ENCODE data around the gene CCNY.

Gene CCNY

GRCh38 chr10:35546824-35547225 is 210.5 kb downstream of the CCNY start:
- in situ Hi-C loops (cut with HindIII; ENCODE audit: low pct_ligation_motif_present, low pct_unique_long_range_greater_than_20kb, low sequenced_read_pairs) = no loop called here
- peak; percentile 70 for DNase-seq

DNA sequence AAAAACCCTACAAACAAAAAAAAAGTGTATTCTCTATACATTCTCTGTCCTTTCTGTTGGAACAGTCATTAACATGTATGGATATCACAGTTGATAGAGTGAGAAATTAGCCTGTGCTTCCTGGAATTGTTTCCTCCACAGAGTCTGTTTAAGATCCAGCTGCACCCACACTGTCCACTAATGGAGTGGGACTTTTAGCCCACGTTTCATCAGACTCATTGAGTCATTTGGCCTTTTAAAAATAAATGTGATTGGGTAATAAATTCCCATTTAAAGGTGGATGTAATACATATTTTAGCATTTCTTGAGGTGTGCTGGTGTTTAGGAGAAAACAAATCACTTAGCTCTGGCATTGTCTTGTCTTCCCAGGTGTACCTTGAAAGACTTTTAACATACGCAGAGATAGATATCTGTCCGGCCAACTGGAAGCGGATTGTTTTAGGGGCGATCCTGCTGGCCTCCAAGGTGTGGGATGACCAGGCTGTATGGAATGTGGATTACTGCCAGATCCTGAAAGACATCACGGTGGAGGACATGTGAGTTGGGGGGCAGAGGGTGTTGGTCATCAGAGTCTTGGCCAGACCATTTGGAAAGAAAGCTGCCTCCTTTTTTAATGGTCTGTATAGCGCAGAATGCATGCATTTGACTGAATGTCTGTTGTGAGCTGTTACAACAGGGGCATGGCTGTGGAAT is 216.5 kb downstream of the CCNY start:
- DNase-seq = peak; percentile 10
- in situ Hi-C loops (cut with HindIII; ENCODE audit: low pct_ligation_motif_present, low pct_unique_long_range_greater_than_20kb, low sequenced_read_pairs) = no loop called here

DNA sequence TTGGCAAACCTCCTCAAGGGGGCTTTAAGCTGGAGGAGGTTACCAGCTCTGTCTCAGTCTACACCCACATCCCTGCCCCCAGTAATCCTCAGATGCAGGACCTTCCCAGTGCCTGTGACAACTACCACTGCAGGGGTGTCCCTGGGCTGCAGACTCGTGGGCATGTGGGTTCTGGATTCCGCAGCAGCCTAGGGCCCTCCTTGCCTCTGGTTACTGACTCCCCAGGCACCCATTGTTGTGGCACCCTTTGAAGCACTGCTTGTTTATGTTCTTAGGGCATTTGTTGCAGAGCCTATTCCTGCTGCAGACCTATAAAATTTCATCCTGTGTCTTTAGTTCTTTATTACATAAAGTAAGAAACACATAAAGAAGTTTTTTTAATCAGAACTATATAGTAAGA is 217.7 kb downstream of the CCNY start:
- in situ Hi-C loops (cut with HindIII; ENCODE audit: low pct_ligation_motif_present, low pct_unique_long_range_greater_than_20kb, low sequenced_read_pairs) = no loop called here

GRCh38 chr10:35554461-35555056 is 218.2 kb downstream of the CCNY start:
- in situ Hi-C loops (cut with HindIII; ENCODE audit: low pct_ligation_motif_present, low pct_unique_long_range_greater_than_20kb, low sequenced_read_pairs) = no loop called here
- DNase-seq = no peak

More for the DNA sequence above, 217.7 kb downstream of the CCNY start:
- no peak for DNase-seq

GRCh38 chr10:35555962-35556930 is 219.9 kb downstream of the CCNY start:
- DNase-seq = peak; percentile 6
- in situ Hi-C loops (cut with HindIII; ENCODE audit: low pct_ligation_motif_present, low pct_unique_long_range_greater_than_20kb, low sequenced_read_pairs) = no loop called here

DNA sequence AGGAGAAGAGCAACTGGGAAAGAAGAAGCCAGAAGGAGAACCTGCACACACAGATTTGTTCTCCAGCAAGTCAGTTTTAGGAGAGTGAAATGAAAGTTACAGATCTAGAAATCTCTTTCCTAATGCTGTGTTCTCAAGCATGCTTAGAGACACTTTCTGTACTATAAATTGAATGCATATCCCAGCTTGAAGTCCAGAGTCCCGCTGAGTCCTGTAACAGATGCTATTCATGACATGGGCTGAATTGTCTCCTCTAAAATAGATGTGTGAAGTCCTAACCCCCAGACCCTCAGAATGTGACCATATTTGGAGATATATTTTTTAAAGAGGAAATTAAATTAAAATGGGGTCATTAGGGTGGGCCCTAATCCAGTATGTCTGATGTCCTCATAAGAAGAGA is 222.0 kb downstream of the CCNY start:
- in situ Hi-C loops (cut with HindIII; ENCODE audit: low pct_ligation_motif_present, low pct_unique_long_range_greater_than_20kb, low sequenced_read_pairs) = no loop called here

DNA sequence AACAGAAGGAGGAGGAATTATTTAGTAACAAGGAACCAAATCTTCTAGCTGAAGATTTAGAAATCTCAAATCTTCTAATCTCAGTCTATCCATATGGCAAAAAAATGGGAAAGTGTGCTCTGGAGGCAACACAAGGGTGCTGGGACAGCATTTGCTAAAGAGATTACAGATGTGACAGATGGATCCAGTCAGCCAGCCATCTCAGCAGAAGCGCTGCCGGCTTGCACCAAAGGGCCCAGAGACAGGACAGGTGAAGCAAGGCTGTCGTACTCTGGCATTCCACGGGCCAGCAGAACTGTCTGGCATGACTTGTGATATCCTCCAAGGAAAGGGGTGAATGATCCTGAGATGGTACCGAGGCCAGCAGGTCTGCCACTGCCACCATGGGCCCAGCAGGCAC is 223.1 kb downstream of the CCNY start:
- in situ Hi-C loops (cut with HindIII; ENCODE audit: low pct_ligation_motif_present, low pct_unique_long_range_greater_than_20kb, low sequenced_read_pairs) = no loop called here
- DNase-seq = no peak

More for the DNA sequence above, 222.0 kb downstream of the CCNY start:
- no peak for DNase-seq

GRCh38 chr10:35561715-35562114 is 225.4 kb downstream of the CCNY start:
- DNase-seq = no peak
- in situ Hi-C loops (cut with HindIII; ENCODE audit: low pct_ligation_motif_present, low pct_unique_long_range_greater_than_20kb, low sequenced_read_pairs) = no loop called here

DNA sequence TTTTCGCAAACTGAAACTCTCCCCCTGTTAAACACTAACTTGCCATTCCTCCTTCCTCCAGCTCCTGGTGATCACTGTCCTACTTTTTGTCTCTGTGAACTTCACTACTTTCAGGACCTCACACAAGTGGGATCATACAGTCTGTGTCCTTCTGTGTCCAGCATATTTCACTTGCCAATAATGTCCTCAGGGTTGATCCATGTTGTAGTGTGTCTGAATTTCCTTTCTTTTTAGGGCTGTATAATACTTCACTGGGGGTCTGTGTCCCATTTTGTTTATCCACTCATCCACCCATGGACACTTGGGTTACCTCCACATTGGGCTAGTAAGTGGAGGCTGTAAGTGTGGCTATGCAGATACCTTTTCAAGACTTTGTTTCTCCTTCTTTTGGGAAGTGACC is 226.1 kb downstream of the CCNY start:
- DNase-seq = no peak
- in situ Hi-C loops (cut with HindIII; ENCODE audit: low pct_ligation_motif_present, low pct_unique_long_range_greater_than_20kb, low sequenced_read_pairs) = no loop called here

DNA sequence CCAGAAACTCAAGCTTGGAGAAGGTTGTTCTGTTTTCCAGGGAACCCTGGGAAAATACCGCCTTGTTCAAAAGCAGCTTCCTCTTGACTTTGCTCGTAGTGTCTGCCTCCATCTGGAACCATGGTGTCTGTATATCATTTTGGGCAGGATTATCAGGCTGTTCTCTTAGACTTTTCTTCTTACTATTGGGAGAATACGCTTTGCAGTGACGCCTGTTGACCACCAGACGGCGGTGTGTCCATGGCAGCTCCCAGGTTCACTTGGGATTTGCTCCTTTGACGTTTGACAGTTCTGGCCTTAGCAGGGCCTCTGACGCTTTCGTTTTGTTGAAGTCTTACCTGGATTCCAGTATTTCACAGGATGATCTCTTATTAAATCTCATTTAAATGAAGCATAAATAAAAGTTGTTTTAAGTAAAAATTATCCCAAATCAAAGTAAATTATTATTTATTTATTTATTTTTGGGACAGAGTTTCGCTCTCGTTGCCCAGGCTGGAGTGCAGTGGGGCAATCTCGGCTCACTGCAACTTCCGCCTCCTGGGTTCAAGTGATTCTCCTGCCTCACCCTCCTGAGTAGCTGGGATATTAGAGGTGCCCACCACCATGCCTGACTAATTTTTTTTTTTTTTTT is 227.1 kb downstream of the CCNY start:
- DNase-seq = peak; percentile 61
- in situ Hi-C loops (cut with HindIII; ENCODE audit: low pct_ligation_motif_present, low pct_unique_long_range_greater_than_20kb, low sequenced_read_pairs) = no loop called here

DNA sequence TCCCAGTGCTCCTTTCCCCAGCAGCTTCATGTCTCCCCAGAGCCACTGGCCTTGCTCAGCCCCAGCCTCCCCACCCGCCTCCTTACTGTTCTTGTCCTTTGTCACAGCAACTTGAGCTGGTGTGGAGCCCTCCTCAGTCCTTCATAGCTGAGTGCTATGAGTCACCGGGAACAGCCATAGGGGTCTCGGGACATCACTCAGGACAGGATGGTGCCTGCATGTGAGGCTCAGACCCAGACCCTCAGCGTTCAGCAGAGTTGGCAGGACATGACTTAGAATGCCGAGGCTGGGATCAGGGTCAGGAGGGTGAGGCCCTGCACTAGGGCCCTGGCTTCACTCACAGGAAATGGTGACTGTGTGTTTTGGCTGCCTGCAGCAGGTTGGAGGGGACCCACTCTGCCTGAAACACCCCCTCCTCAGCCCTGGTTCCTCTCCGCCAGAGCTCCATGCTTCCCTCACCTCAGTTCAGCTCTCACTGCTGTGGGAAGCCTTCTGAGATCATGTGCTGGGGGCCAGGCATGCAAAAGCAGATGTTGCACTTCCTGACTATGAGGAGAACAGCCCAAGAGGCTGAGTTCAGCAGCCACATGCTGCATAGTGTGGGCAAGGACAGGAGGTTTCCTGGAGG is 228.1 kb downstream of the CCNY start:
- in situ Hi-C loops (cut with HindIII; ENCODE audit: low pct_ligation_motif_present, low pct_unique_long_range_greater_than_20kb, low sequenced_read_pairs) = no loop called here
- no peak for DNase-seq

- in situ Hi-C loops (cut with HindIII; ENCODE audit: low pct_ligation_motif_present, low pct_unique_long_range_greater_than_20kb, low sequenced_read_pairs) = no loop called here
- DNase-seq = no peak
Measured at GRCh38 chr10:35565602-35566081, 229.3 kb downstream of the CCNY start.

DNA sequence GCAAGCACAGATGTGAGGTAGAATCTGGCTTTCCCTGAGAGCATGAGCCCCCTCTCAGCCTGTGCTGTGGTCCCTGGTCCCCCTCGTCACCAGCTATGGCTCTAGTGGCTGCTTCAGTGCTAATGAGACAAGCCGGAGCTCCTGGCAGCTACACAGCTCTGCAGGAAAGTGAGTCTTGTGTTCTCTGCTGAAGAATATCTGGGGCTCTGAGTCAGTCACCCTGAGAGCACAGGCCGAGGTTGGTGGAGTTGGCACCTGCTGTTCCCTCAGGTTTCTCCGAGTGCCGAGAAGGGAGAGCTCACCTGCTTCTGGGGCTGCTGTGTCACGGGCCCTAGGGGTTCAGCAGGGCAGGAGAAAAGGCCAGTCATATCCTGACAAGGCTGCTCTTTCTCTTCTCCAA is 231.6 kb downstream of the CCNY start:
- no peak for DNase-seq
- in situ Hi-C loops (cut with HindIII; ENCODE audit: low pct_ligation_motif_present, low pct_unique_long_range_greater_than_20kb, low sequenced_read_pairs) = no loop called here

GRCh38 chr10:35568483-35569015 is 232.2 kb downstream of the CCNY start:
- in situ Hi-C loops (cut with HindIII; ENCODE audit: low pct_ligation_motif_present, low pct_unique_long_range_greater_than_20kb, low sequenced_read_pairs) = no loop called here
- DNase-seq = no peak

DNA sequence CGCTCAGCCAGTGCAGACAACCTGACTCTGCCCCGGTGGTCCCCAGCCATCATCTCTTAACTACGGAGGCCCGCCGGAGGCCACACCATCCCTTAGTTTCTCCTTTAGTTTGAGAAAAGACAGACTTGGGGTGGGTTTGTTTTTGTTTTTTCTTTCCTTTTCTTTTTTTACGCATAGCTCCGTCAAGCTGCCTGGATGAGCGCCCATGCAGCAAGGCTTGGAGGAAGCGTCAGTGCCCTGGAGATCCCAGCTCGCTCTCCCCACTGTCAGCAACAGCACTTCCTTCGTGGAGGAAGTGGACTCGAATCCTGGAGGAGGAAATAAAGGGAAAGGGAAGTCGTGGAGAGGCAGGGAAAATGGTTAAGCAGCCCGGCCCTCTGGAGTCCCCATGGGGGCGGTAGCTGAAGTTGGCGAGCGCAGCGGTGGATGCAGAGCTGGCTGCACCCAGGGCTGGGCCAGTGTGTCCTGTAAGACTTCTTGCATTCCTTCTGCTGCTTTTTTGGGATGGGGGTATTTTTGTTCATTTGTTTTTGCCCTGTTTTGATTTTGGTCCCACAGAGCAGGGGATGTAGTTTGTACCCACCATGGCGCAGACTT is 232.9 kb downstream of the CCNY start:
- in situ Hi-C loops (cut with HindIII; ENCODE audit: low pct_ligation_motif_present, low pct_unique_long_range_greater_than_20kb, low sequenced_read_pairs) = no loop called here
- DNase-seq = peak; percentile 41

GRCh38 chr10:35569836-35570235 is 233.5 kb downstream of the CCNY start:
- no peak for DNase-seq
- in situ Hi-C loops (cut with HindIII; ENCODE audit: low pct_ligation_motif_present, low pct_unique_long_range_greater_than_20kb, low sequenced_read_pairs) = no loop called here

GRCh38 chr10:35570397-35570796 is 234.1 kb downstream of the CCNY start:
- no peak for DNase-seq
- in situ Hi-C loops (cut with HindIII; ENCODE audit: low pct_ligation_motif_present, low pct_unique_long_range_greater_than_20kb, low sequenced_read_pairs) = no loop called here

- in situ Hi-C loops (cut with HindIII; ENCODE audit: low pct_ligation_motif_present, low pct_unique_long_range_greater_than_20kb, low sequenced_read_pairs) = no loop called here
- DNase-seq = no peak
Measured at GRCh38 chr10:35572583-35572982, 236.3 kb downstream of the CCNY start.
